Measurements from ENCODE around the gene NT5DC2.

- TF ChIP-seq POLR2AphosphoS5 (IDR thresholded peaks at IDR 0.05; ENCODE audit: low read depth, low read length) (no peak), POLR2A (IDR thresholded peaks at IDR 0.05; ENCODE audit: low read depth, low read length) (no peak)
Observed at GRCh38 chr3:52506266-52506966, 27.2 kb downstream of the NT5DC2 start.
